IPS-15b (cell line): ENCODE results near the gene NTMT2.

Experiments
- H3K27me3 ChIP-seq: one replicate; pipeline ENCODE4 v1.6.1; 2013; ENCODE audit warnings: low read length; ENCODE audit not compliant: control insufficient read depth, insufficient read depth
- H3K36me3 ChIP-seq: one replicate; pipeline ENCODE4 v1.6.1; 2013; ENCODE audit warnings: low read length; ENCODE audit not compliant: control insufficient read depth, insufficient read depth
- H3K4me1 ChIP-seq: one replicate; pipeline ENCODE4 v1.6.1; 2013; ENCODE audit warnings: mild to moderate bottlenecking, low read length; ENCODE audit not compliant: control insufficient read depth, insufficient read depth
- H3K4me3 ChIP-seq: one replicate; pipeline ENCODE4 v1.5.1; 2013; ENCODE audit warnings: low read depth, low read length
- H3K9ac ChIP-seq: one replicate; pipeline ENCODE4 v1.6.1; 2013; ENCODE audit warnings: low read depth, mild to moderate bottlenecking, low read length
- H3K9me3 ChIP-seq: one replicate; pipeline ENCODE4 v1.6.1; 2013; ENCODE audit warnings: mild to moderate bottlenecking, low read length; ENCODE audit not compliant: control insufficient read depth, insufficient read depth

NTMT2 gene

DNA sequence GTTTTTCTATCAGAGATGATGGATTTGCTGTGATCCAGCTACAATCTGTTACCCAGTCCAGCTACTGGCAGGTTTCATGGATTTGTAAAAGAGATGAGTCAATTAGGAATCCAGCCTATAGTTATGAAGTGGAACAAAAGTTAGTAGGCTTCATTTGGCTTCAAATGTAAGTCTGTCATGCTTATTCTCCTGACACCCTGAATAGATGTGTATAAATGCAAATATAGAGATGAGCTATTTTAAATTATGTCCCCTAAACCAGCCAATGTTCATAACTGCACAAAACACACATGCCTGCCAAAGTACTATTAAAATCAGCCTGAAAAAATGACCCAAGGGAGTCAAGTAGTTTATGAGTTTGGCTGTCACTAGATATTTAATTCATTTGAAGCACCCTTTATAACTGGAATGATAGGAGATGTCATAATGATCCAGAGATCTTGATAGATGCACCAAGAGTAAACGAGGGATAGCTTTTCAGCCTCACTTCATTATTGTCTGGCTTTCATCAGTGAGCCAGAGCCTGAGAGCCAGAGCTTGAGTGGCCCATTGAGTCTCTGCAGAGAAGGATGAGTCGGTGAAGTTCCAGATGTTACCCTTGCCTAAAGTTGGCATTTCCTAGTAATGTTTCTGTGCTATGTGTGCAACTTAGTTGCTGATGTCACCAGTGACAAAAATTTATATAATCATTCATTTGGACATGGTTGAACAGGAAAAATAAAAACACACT lies 11.8 kb upstream of the NTMT2 start:
- Histone ChIP-seq H3K36me3 (no peaks in the 10 kb centered on the region), H3K4me3 (no peak overlapping the region), H3K9me3 (no peaks in the 10 kb centered on the region), H3K4me1 (peaks cover 4% of the 10 kb centered on the region), H3K9ac (no peak overlapping the region), H3K27me3 (no peaks in the 10 kb centered on the region)

DNA sequence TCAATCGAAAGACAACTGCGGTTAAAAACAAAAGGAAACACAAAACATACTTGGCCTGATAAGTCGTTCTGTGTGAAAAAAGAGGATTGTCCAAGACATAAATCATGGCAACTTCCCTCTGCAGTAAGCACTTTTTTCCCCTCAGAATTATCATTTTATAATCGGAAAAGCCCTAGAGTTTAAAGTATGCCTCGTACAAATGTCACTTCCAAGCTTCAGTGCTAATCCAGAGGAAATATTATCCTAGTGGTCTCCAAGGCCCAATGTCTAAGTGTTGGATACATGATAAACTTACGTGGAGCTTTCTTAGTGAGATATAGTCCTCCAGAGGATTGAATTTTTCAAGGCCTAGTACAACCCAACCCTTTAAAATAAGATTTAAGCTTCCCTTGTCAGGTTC lies 11.2 kb upstream of the NTMT2 start:
- Histone ChIP-seq H3K9me3 (no peaks in the 10 kb centered on the region), H3K27me3 (no peaks in the 10 kb centered on the region), H3K9ac (no peak overlapping the region), H3K36me3 (no peaks in the 10 kb centered on the region), H3K4me3 (no peak overlapping the region), H3K4me1 (peaks cover 4% of the 10 kb centered on the region)

DNA sequence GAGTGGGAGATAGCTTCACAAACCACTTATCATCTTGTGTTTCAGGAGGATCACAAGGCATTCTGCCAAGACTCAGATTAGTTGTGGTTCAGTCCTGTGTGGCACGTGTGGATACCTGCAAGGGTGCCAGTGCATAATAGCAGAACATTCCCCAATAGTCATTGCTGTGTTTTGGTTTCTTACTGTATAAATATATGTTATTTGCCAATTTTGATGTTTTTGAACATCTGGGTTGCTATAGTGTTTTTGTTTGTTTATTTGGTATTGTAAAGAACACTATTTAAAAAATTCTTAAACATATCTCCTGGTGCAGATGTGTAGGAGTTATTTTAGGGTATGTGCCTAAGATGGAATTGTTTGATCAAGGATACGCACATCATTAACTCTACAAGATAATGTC lies 5.4 kb upstream of the NTMT2 start:
- no peaks in the 10 kb centered on the region for H3K36me3 ChIP-seq
- H3K9me3 ChIP-seq, result no peaks in the 10 kb centered on the region
- H3K27me3 ChIP-seq, result no peaks in the 10 kb centered on the region
- no peak overlapping the region for H3K4me3 ChIP-seq
- peaks cover 4% of the 10 kb centered on the region for H3K4me1 ChIP-seq
- H3K9ac ChIP-seq, result no peak overlapping the region

DNA sequence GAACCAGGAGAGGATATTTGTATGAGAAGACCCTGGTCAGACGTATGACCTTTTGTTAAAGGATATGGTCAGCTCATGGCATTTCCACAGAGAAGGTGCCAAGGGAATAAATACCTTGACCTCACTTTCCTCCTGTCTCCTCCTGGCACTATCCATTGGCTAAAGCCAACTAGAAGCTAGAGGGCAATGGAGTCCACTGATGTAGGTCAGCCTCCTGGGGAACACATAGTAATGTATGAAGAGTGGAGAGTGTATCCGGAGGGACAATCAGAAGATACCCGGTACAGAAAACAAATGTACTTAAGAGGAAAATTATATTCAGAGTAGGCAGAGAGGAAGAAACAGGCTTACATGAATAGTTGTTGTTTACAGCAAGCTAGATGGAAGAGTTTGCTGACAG lies 698 bp upstream of the NTMT2 start:
- Histone ChIP-seq H3K27me3 (no peaks in the 10 kb centered on the region), H3K9ac (no peak overlapping the region), H3K4me3 (no peak overlapping the region), H3K4me1 (peaks cover 12% of the 10 kb centered on the region), H3K36me3 (no peaks in the 10 kb centered on the region), H3K9me3 (no peaks in the 10 kb centered on the region)

DNA sequence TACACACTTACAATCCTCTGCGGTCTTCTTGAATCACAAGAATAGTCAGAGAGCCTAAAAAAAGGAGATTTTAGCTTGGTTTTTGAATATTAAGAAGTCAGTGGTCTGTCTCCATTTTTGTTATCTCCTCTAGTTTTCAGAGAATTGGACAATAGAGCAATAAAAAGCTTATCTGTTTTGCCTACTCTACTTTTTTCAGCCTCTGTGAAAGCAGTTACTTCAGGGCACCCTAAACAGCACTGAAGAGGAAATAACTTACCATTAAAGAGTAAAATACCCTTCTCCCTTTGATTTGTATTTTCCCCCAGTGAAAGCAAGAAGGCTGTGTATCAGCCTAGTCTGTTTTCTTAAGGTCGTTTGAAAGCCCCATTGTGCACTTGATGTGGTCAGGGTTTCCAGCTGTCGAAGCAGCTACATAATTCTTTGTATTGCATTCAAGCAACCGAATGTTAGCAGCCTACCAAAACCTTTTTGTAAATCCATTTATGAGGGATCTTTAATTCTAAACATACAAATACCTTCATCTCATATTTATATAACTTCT lies 1.0 kb downstream of the NTMT2 start:
- no peaks in the 10 kb centered on the region for H3K27me3 ChIP-seq
- no peak overlapping the region for H3K4me3 ChIP-seq
- H3K36me3 ChIP-seq, result no peaks in the 10 kb centered on the region
- H3K9ac ChIP-seq, result no peak overlapping the region
- H3K9me3 ChIP-seq, result no peaks in the 10 kb centered on the region
- H3K4me1 ChIP-seq, result peaks cover 12% of the 10 kb centered on the region

DNA sequence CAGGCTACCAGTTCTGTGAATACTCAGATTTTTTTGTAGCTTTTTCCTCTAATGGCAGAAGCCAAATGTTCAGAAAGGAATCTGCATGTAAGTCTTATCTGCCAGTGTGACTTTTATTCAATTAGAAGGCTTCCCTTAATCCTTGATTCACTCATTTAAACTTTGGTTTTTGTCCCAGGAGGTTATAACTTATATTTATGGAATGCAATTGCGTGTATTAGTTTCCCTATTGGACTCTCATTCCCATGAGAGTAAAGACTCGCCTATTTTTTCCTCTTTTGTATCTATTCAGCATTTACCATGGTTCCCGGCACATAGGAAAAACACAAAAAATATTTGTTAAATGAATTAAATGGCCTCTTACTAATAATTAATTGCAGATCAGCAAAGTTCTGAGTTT lies 3.5 kb downstream of the NTMT2 start:
- Histone ChIP-seq H3K4me3 (no peak overlapping the region), H3K36me3 (no peaks in the 10 kb centered on the region), H3K9me3 (no peaks in the 10 kb centered on the region), H3K4me1 (peaks cover 12% of the 10 kb centered on the region), H3K9ac (no peak overlapping the region), H3K27me3 (no peaks in the 10 kb centered on the region)

DNA sequence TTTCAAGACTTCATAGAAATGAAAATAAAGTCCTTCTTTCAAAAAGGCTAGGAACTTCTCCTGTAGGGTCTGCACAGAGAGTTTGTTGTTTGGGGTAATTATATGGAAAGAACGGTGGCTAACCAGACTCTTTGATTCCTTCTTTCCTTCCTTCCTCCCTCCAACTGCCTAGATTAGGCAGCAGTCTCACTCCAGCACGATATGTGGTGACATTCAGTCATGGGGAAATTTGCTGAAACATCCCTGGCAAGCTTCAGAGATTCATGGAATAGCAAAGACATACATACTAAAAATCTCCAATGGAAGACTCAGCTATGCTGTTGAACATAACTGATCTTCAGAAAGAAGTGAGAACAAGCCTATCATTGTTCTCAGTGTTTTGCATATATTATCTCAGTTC lies 4.3 kb downstream of the NTMT2 start:
- H3K27me3 ChIP-seq, result no peaks in the 10 kb centered on the region
- no peaks in the 10 kb centered on the region for H3K9me3 ChIP-seq
- H3K4me1 ChIP-seq, result peaks cover 11% of the 10 kb centered on the region
- no peaks in the 10 kb centered on the region for H3K36me3 ChIP-seq
- no peak overlapping the region for H3K4me3 ChIP-seq
- H3K9ac ChIP-seq, result no peak overlapping the region

DNA sequence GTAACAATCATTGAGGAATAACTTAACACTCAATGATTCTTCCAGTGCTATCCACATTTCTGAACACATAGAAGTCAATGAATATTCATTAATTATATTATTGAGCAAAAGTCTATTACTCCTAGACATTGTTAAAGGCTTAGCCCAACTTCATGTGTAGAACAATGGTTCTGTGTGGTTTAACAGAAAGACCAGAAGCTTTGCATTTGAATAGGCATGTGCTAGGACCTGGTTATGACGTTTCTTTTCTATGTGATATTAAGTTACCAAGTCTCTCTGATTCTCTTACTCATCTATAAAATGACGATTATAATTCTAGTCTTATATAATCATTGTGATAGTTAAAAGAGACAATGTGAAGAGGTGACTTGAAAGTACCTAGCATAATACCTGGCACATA lies 5.2 kb downstream of the NTMT2 start:
- no peaks in the 10 kb centered on the region for H3K27me3 ChIP-seq
- H3K4me1 ChIP-seq, result peaks cover 5% of the 10 kb centered on the region
- H3K36me3 ChIP-seq, result no peaks in the 10 kb centered on the region
- H3K4me3 ChIP-seq, result no peak overlapping the region
- no peaks in the 10 kb centered on the region for H3K9me3 ChIP-seq
- H3K9ac ChIP-seq, result no peak overlapping the region

DNA sequence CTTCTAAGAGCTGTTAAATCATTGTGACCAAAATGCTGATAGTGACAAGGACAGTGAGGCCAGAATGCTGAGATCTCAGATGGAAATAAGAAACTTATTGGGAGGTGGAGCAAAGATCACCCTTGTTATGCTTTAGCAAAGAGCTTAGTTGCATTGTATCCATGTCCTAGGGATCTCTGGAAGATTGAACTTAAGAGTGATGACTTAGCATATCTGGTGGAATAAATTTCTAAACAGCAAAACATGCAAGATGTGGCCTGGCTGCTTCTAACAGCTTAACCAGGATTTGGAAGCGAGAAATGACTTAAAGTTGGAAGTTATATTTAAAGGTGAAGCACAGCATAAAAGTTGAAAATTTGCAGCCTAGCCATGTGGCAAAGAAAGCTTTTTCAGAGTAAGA lies 7.7 kb downstream of the NTMT2 start:
- Histone ChIP-seq H3K9me3 (no peaks in the 10 kb centered on the region), H3K36me3 (no peaks in the 10 kb centered on the region)

DNA sequence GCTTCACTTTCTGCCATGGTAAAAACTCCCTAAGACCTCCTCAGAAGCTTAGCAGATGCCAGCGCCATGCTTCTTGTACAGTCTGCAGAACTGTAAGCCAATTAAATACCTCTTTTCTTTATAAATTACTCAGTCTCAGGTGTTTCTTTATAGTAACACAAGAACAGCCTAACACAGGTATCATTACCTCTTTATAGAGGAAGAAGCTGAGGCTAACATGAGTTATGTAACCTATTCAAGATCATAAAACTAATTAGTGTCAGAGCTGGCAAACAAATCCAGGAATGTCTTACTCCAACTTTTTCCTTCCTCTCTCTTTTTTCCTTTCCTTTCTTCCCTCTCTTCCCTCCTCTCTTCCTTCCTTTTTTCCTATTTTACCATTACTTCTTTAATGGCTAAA lies 9.3 kb downstream of the NTMT2 start:
- Histone ChIP-seq H3K36me3 (no peaks in the 10 kb centered on the region), H3K9me3 (no peaks in the 10 kb centered on the region), H3K4me3 (no peak overlapping the region), H3K9ac (no peak overlapping the region), H3K27me3 (no peaks in the 10 kb centered on the region), H3K4me1 (no peaks in the 10 kb centered on the region)

More for the DNA sequence above, 7.7 kb downstream of the NTMT2 start:
- Histone ChIP-seq H3K9ac (no peak overlapping the region), H3K27me3 (no peaks in the 10 kb centered on the region), H3K4me3 (no peak overlapping the region), H3K4me1 (no peaks in the 10 kb centered on the region)

DNA sequence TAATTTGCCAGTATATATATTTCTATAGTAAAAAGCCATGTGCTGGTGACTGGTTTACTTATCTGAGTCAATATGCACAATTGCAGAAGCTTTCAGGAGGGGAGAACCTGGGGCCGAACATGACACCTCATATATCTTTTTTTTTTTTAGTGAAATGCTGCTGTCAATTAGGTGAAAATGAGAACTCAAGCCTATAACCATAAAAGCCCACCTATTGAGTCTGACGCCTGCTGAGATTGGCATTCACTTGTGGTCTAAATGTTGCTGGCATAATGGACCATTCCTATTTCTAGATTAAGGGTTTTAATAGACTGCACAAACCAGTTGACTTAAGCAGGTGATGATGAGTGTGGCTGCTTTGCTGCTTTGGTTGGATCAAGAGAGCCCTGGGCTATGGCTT lies 10.8 kb downstream of the NTMT2 start:
- Histone ChIP-seq H3K9ac (no peak overlapping the region), H3K36me3 (no peaks in the 10 kb centered on the region), H3K9me3 (no peaks in the 10 kb centered on the region), H3K4me1 (no peaks in the 10 kb centered on the region), H3K4me3 (no peak overlapping the region), H3K27me3 (no peaks in the 10 kb centered on the region)

DNA sequence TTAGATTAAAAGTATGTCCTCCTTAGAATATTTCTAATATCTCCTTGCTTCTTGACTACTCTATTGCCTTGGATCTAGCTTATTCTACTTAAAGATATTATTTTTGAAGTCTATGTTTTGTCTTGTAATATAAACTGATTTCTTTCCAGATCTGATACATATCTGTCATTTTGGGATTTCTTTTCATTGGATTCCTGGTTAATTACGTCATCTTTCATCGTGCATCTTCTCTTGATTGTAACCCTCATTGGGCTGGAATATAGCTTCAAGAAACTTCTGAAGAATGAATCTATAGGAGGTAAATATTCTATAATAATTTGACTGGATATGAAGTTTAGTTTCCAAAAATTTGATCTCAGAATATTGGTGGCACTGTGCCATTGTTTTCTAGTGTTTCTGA lies 12.1 kb downstream of the NTMT2 start:
- H3K27me3 ChIP-seq, result no peaks in the 10 kb centered on the region
- no peak overlapping the region for H3K9ac ChIP-seq
- no peaks in the 10 kb centered on the region for H3K36me3 ChIP-seq
- H3K4me1 ChIP-seq, result no peaks in the 10 kb centered on the region
- H3K4me3 ChIP-seq, result no peak overlapping the region
- H3K9me3 ChIP-seq, result no peaks in the 10 kb centered on the region
